ENCODE data around the gene PROZ. TPM values are rescaled to one million over a fixed set of nuclear protein-coding genes. Genes with fewer than 3 reads are reported as not detected.

PROZ gene
- total RNA-seq, 1 donor from 2014 or later = not detected

DNA sequence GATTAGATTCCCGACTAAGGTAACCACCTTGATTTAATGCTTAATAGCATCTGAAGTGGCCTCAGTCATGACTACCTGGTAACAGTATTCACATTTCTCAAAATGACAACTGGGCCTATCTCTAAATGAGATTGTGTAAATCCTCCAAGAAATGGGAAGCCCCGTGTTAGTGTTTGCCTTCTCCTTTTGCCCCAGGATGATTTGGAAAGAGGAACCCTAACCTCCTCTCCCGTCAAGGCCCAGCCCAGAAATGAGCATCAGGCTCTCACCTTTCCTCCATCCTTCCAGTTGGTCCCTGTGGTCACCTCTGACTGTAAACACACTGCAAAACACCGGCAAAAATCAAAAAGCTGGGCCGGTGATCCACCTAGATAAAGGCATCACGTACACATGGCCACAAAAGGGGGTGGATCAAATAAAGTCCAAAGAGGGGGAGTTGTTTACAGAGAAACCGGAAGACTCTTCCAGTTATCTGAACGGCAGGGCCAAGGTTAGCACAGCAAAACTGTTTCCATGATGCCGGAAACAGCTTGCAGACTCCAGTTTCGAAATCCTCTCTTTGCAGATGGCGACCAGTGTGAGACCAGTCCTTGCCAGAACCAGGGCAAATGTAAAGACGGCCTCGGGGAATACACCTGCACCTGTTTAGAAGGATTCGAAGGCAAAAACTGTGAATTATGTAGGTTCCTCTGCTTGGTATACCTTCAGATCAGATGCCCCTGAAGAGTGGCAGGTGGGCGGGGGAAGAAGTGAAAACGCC is 19.5 kb upstream of the PROZ start:
- Mint-ChIP-seq H3K9me3 (ENCODE audit: low read depth) (no peaks in the 10 kb centered on the region), H3K4me3 (ENCODE audit: low read depth) (peak overlapping the region; percentile 10), H3K27ac (peak overlapping the region; percentile 89), H3K36me3 (ENCODE audit: insufficient read depth) (no peaks in the 10 kb centered on the region), H3K4me1 (ENCODE audit: low read depth) (peaks cover 22% of the 10 kb centered on the region), H3K27me3 (no peaks in the 10 kb centered on the region)
- DNase-seq (ENCODE audit: low spot score, unreplicated experiment) = peak; percentile 6
- TF ChIP-seq, protein P1, sequence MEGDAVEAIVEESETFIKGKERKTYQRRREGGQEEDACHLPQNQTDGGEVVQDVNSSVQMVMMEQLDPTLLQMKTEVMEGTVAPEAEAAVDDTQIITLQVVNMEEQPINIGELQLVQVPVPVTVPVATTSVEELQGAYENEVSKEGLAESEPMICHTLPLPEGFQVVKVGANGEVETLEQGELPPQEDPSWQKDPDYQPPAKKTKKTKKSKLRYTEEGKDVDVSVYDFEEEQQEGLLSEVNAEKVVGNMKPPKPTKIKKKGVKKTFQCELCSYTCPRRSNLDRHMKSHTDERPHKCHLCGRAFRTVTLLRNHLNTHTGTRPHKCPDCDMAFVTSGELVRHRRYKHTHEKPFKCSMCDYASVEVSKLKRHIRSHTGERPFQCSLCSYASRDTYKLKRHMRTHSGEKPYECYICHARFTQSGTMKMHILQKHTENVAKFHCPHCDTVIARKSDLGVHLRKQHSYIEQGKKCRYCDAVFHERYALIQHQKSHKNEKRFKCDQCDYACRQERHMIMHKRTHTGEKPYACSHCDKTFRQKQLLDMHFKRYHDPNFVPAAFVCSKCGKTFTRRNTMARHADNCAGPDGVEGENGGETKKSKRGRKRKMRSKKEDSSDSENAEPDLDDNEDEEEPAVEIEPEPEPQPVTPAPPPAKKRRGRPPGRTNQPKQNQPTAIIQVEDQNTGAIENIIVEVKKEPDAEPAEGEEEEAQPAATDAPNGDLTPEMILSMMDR (IDR thresholded peaks at IDR 0.05; ENCODE audit: unreplicated experiment) = no peak

DNA sequence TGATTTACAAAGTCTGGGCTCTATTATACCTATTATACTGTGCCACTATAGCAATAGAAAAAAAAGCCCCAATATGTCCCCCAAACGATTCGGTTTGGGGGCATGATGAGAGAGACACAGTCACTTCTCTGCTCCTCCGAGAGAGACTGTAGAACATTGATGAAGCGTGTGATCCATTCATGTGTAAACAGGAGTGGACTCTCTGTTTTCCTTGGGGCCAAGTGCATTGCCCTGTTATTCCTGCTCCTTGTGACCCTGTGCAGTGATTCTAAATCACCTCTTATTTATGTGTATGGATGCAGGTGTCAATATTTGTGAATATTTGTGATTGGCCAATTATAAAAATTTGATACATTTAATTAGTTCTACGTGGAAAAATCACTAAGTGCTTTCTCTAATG is 18.9 kb upstream of the PROZ start:
- peaks cover 22% of the 10 kb centered on the region for H3K4me1 Mint-ChIP-seq (ENCODE audit: low read depth)
- no peaks in the 10 kb centered on the region for H3K9me3 Mint-ChIP-seq (ENCODE audit: low read depth)
- no peak overlapping the region for H3K4me3 Mint-ChIP-seq (ENCODE audit: low read depth)
- no peak for DNase-seq (ENCODE audit: low spot score, unreplicated experiment)
- no peaks in the 10 kb centered on the region for H3K36me3 Mint-ChIP-seq (ENCODE audit: insufficient read depth)
- H3K27ac Mint-ChIP-seq = no peak overlapping the region
- TF ChIP-seq, protein P1 (IDR thresholded peaks at IDR 0.05; ENCODE audit: unreplicated experiment) = no peak
- no peaks in the 10 kb centered on the region for H3K27me3 Mint-ChIP-seq

DNA sequence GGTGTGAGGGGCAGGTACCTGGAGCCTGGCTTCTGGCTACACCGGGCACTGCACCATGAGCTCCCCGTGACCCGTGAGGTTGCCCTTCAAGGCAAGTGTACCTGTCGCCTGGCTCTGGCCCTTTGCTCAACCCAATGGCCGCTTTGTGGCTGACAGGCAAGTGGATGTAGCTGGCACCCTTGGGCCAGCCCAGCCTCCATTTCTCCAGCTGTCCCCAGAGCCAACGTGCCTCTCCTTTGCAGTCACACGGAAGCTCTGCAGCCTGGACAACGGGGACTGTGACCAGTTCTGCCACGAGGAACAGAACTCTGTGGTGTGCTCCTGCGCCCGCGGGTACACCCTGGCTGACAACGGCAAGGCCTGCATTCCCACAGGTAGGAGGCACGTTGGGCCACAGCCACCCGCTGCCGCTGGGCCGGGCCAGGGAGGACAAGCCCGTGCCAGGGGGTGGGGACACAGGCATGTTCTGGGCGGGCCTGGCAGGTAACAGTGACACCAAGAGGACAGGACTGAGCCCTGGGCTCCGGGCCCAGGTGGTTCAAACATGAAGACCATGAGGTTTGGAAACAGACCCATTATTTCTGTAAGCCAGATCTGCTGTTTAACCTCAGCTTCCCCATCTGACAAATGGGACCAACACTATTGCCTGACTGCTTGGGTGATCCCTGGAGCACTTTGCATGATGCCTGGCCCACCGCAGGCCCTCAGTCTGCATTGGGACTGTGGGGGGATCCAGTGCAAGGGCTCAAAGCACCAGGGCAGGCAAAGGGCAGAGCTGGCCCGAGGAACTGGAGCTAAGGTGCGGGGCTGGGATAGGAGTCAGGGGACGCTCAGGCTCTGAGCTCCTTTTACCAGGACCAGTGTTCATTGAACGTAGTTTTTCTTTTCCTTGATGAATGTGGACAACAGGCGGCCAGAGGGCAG is 17.5 kb upstream of the PROZ start:
- DNase-seq (ENCODE audit: low spot score, unreplicated experiment) = no peak
- no peaks in the 10 kb centered on the region for H3K9me3 Mint-ChIP-seq (ENCODE audit: low read depth)
- TF ChIP-seq, protein P1 (IDR thresholded peaks at IDR 0.05; ENCODE audit: unreplicated experiment) = no peak
- no peak overlapping the region for H3K4me3 Mint-ChIP-seq (ENCODE audit: low read depth)
- H3K4me1 Mint-ChIP-seq (ENCODE audit: low read depth) = peaks cover 22% of the 10 kb centered on the region
- H3K36me3 Mint-ChIP-seq (ENCODE audit: insufficient read depth) = no peaks in the 10 kb centered on the region
- no peaks in the 10 kb centered on the region for H3K27me3 Mint-ChIP-seq
- no peak overlapping the region for H3K27ac Mint-ChIP-seq

DNA sequence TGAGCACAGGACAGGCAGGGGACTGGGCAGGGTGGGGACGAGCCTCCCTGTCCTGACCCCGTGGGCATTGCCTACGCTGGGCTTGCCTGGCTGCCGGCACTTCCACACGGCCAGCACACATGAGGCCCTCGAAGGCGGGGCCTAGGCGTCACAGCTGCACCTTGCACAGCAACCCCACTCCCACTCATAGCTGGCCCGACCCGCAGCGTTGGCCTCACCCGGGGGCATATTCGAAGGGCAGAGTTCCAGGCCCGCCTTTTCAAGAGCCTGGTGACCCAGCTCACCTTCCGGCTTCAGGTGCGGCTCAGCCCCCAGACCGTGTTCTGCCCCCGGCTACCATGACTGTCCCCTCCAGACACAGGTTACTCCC is 16.9 kb upstream of the PROZ start:
- TF ChIP-seq, protein P1 (IDR thresholded peaks at IDR 0.05; ENCODE audit: unreplicated experiment) = no peak
- H3K4me1 Mint-ChIP-seq (ENCODE audit: low read depth) = peaks cover 22% of the 10 kb centered on the region
- no peaks in the 10 kb centered on the region for H3K36me3 Mint-ChIP-seq (ENCODE audit: insufficient read depth)
- no peak overlapping the region for H3K4me3 Mint-ChIP-seq (ENCODE audit: low read depth)
- no peaks in the 10 kb centered on the region for H3K27me3 Mint-ChIP-seq
- H3K27ac Mint-ChIP-seq = no peak overlapping the region
- DNase-seq (ENCODE audit: low spot score, unreplicated experiment) = no peak
- no peaks in the 10 kb centered on the region for H3K9me3 Mint-ChIP-seq (ENCODE audit: low read depth)

DNA sequence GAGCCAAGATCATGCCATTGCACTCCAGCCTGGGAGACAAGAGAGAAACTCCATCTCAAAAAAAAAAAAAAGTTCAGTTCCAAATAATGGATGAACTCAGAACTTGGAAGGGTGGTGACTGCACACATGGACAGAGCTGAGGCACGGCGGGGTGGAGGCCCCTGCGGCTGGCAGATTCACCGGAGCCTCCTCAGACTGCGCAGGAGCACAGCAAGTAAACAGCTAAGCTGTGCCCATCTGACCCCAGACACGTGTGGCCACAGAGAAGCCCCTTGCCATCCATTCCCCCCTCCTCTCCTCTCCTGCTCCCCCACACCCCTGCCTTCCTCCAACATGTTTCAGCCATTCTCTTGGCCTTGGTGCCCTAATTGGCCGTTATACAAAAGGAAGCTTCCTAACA is 15.6 kb upstream of the PROZ start:
- H3K36me3 Mint-ChIP-seq (ENCODE audit: insufficient read depth) = peaks cover 2% of the 10 kb centered on the region
- no peak overlapping the region for H3K4me3 Mint-ChIP-seq (ENCODE audit: low read depth)
- H3K4me1 Mint-ChIP-seq (ENCODE audit: low read depth) = peaks cover 14% of the 10 kb centered on the region
- no peaks in the 10 kb centered on the region for H3K9me3 Mint-ChIP-seq (ENCODE audit: low read depth)
- TF ChIP-seq, protein P1 (IDR thresholded peaks at IDR 0.05; ENCODE audit: unreplicated experiment) = no peak
- H3K27ac Mint-ChIP-seq = no peak overlapping the region
- H3K27me3 Mint-ChIP-seq = no peaks in the 10 kb centered on the region
- no peak for DNase-seq (ENCODE audit: low spot score, unreplicated experiment)
